Panc1 (cell line): ENCODE data around the gene FAT1. TPM values are rescaled to one million over a fixed set of nuclear protein-coding genes. Genes with fewer than 3 reads are reported as not detected.

Source experiments
- ATAC-seq: fragments of 200-7000 bp; cut with Tn5 transposase; 2 replicates; pipeline ENCODE4 v1.9.1; 2020; ENCODE audit warnings: mild to moderate bottlenecking, moderate library complexity
- BruUV-seq: library from RNA; stranded (reverse); fragments of 400-500 nt; replicated peaks from 2 replicates; lab custom pipeline; 2021; lab: Mats Ljungman, UMichigan
- CTCF ChIA-PET: fragments of 300-600 bp; sonication (Branson Sonifier 250); formaldehyde crosslinking; loops from one replicate; lab custom pipeline; 2022; ENCODE audit warnings: antibody characterized with exemption; lab: Charles Lee
- POLR2A ChIA-PET: fragments of 300-600 bp; sonication (Branson Sonifier 250); formaldehyde crosslinking; loops from one replicate; lab custom pipeline; 2022; ENCODE audit warnings: antibody characterized with exemption; lab: Charles Lee
- DNase-seq: peaks from one replicate; pipeline ENCODE4 v3.0.0-alpha.2; 2010; ENCODE audit warnings: low read depth, low spot score
- H3K27ac ChIP-seq: 2 replicates; pipeline ENCODE4 v1.5.1; 2011; ENCODE audit warnings: mild to moderate bottlenecking, low read length, inconsistent platforms
- H3K27me3 ChIP-seq: fragments of 200-500 bp; sonication (Bioruptor generic); 2 replicates; pipeline ENCODE4 v1.6.0; 2014; ENCODE audit warnings: low read length, inconsistent platforms; ENCODE audit not compliant: control insufficient read depth, insufficient read depth
- H3K36me3 ChIP-seq: fragments of 200-500 bp; sonication (Bioruptor generic); 2 replicates; pipeline ENCODE4 v1.5.1; 2014; ENCODE audit warnings: inconsistent platforms, mild to moderate bottlenecking, low read length, moderate library complexity; ENCODE audit not compliant: control insufficient read depth, insufficient read depth
- H3K4me1 ChIP-seq: 2 replicates; pipeline ENCODE4 v1.5.1; 2011; ENCODE audit warnings: inconsistent platforms, mild to moderate bottlenecking, low read length, moderate library complexity; ENCODE audit not compliant: control insufficient read depth, insufficient read depth
- H3K4me3 ChIP-seq, 2 experiments: 2 replicates each; pipeline ENCODE4 v1.5.1; 2011 to 2012; ENCODE audit warnings: low read depth in 2 of 2, low read length in 2 of 2, mild to moderate bottlenecking in 2 of 2, inconsistent platforms in 1 of 2, moderate library complexity in 1 of 2
- H3K9me3 ChIP-seq: fragments of 200-500 bp; sonication (Bioruptor generic); 2 replicates; pipeline ENCODE4 v1.5.1; 2014; ENCODE audit warnings: low read depth, mild to moderate bottlenecking, inconsistent platforms, low read length, moderate library complexity; ENCODE audit not compliant: control insufficient read depth, insufficient read depth
- POLR2AphosphoS5 ChIP-seq: IDR thresholded peaks from 2 replicates; pipeline ENCODE4 v1.6.1; 2012; ENCODE audit warnings: mild to moderate bottlenecking, low read depth, low read length, moderate library complexity
- SIN3A ChIP-seq: IDR thresholded peaks from 2 replicates; pipeline ENCODE4 v1.6.1; 2012; ENCODE audit warnings: low read depth, mild to moderate bottlenecking, low read length, moderate library complexity, borderline replicate concordance; ENCODE audit not compliant: insufficient read depth
- TCF7L2 ChIP-seq: IDR thresholded peaks from 2 replicates; pipeline ENCODE4 v1.6.1; 2011; ENCODE audit warnings: mild to moderate bottlenecking, low read depth, low read length, inconsistent platforms
- in situ Hi-C: cut with HindIII; loops from 2 replicates; pipeline ENCODE4 v1.10.0; 2016; ENCODE audit warnings: low sequenced_read_pairs, low pct_unique_long_range_greater_than_20kb
- intact Hi-C: fragments of 100-400 bp; cut with micrococcal nuclease; formaldehyde crosslinking; loops from one replicate; pipeline ENCODE4 v1.10.0; 2022; ENCODE audit not compliant: unreplicated experiment
- total RNA-seq: library from RNA; stranded (reverse); gene quantifications from one replicate; pipeline ENCODE4 v1.2.1, GENCODE V29; 2021; ENCODE audit not compliant: unreplicated experiment
- TF ChIP-seq, protein P1 (sequence below): fragments of 450-650 bp; IDR thresholded peaks from 2 replicates; pipeline ENCODE4 v1.5.1; 2017; ENCODE audit warnings: mild to moderate bottlenecking
- TF ChIP-seq, protein P2 (sequence below), 2 experiments: IDR thresholded peaks; 2 replicates each; pipeline ENCODE4 v1.6.1; 2011 to 2012; ENCODE audit warnings: low read depth in 2 of 2, control low read depth in 1 of 2, low read length in 1 of 2, mild to moderate bottlenecking in 1 of 2, moderate library complexity in 1 of 2; ENCODE audit not compliant: insufficient read depth in 1 of 2

FAT1 gene
- total RNA-seq, 1 experiment from 2014 or later = 288 TPM

DNA sequence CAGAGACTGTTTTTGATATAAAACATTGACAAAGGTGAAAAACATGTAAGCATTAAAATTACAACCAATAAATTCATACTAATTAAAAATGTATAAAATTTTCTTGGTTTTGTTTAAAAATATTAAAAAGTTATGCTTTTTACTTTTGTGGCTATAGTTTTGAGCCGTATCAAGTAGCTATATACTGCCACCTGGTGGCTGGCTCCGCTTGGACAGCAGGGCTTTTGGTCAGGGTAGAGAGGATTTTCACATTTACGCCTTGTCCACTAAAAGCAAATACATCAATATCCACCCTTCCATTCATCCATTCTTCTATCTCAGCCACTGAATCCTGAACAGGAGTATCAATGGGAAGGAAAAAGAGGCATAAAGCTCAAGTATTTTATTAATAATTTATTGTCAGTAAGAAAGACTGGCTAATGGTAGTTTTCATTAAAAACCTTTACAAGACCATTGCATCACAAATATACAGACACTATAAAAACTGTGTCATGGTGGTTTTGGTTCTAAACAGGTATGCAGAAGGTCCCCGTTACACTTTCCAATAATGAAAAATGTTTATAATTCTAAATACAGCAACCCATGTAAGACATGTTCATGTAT, 136.1 kb downstream of the FAT1 start:
- peak; percentile 12 for DNase-seq
- Histone ChIP-seq H3K9me3 (no peaks in the 10 kb centered on the region), H3K27ac (no peak overlapping the region), H3K36me3 (peaks cover 36% of the 10 kb centered on the region), H3K27me3 (no peaks in the 10 kb centered on the region), H3K4me3 (no peak overlapping the region), H3K4me1 (no peaks in the 10 kb centered on the region; the same call in 1 of the 2 replicates)
- peak; percentile 81; the same call in 1 of the 2 replicates for ATAC-seq
- intact Hi-C loops = loop anchor here (1.0 to 10.0 kb wide), 2 partner anchors 113 to 290 kb away; no protein-coding TSS in a partner anchor
- CTCF ChIA-PET = no interaction called here
- no TSS peak for BruUV-seq
- in situ Hi-C loops = no loop called here
- no peak for TF ChIP-seq TCF7L2
- TF ChIP-seq, protein P1, sequence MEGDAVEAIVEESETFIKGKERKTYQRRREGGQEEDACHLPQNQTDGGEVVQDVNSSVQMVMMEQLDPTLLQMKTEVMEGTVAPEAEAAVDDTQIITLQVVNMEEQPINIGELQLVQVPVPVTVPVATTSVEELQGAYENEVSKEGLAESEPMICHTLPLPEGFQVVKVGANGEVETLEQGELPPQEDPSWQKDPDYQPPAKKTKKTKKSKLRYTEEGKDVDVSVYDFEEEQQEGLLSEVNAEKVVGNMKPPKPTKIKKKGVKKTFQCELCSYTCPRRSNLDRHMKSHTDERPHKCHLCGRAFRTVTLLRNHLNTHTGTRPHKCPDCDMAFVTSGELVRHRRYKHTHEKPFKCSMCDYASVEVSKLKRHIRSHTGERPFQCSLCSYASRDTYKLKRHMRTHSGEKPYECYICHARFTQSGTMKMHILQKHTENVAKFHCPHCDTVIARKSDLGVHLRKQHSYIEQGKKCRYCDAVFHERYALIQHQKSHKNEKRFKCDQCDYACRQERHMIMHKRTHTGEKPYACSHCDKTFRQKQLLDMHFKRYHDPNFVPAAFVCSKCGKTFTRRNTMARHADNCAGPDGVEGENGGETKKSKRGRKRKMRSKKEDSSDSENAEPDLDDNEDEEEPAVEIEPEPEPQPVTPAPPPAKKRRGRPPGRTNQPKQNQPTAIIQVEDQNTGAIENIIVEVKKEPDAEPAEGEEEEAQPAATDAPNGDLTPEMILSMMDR = peak; percentile 79
- POLR2A ChIA-PET = no interaction called here

DNA sequence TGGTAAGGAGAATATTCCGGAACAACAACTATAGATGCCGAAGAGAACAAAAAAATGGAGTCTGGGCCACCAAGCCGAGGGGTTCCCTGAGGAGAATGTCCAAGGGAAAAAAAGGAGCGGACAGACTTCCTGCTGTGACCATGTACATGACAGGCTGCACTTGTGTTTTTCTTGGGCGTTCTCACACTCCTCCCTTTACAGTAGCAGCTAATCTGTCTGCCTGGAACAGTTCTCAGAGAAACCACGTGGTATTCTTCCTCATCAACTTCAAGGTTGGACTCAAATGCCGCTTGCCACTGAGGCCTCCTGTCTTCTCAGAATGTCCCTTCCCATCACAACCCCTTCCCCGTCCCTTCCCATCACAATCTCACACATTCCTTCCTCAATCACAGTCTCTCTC, 137.5 kb downstream of the FAT1 start:
- Histone ChIP-seq H3K4me3 (no peak overlapping the region), H3K9me3 (no peaks in the 10 kb centered on the region), H3K36me3 (peaks cover 27% of the 10 kb centered on the region), H3K27me3 (no peaks in the 10 kb centered on the region), H3K4me1 (no peaks in the 10 kb centered on the region; the same call in 1 of the 2 replicates), H3K27ac (no peak overlapping the region)
- intact Hi-C loops (loop anchor here (10.0 kb wide), 1 partner anchor 111 kb away; no protein-coding TSS in a partner anchor), in situ Hi-C loops (no loop called here)
- ATAC-seq (no peak), DNase-seq (no peak)
- TF ChIP-seq, protein P2, sequence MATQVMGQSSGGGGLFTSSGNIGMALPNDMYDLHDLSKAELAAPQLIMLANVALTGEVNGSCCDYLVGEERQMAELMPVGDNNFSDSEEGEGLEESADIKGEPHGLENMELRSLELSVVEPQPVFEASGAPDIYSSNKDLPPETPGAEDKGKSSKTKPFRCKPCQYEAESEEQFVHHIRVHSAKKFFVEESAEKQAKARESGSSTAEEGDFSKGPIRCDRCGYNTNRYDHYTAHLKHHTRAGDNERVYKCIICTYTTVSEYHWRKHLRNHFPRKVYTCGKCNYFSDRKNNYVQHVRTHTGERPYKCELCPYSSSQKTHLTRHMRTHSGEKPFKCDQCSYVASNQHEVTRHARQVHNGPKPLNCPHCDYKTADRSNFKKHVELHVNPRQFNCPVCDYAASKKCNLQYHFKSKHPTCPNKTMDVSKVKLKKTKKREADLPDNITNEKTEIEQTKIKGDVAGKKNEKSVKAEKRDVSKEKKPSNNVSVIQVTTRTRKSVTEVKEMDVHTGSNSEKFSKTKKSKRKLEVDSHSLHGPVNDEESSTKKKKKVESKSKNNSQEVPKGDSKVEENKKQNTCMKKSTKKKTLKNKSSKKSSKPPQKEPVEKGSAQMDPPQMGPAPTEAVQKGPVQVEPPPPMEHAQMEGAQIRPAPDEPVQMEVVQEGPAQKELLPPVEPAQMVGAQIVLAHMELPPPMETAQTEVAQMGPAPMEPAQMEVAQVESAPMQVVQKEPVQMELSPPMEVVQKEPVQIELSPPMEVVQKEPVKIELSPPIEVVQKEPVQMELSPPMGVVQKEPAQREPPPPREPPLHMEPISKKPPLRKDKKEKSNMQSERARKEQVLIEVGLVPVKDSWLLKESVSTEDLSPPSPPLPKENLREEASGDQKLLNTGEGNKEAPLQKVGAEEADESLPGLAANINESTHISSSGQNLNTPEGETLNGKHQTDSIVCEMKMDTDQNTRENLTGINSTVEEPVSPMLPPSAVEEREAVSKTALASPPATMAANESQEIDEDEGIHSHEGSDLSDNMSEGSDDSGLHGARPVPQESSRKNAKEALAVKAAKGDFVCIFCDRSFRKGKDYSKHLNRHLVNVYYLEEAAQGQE (IDR thresholded peaks at IDR 0.05; ENCODE audit: insufficient read depth in 1 of 2, low read depth in 2 of 2, low read length in 1 of 2) = no peak
- TF ChIP-seq TCF7L2 = no peak
- TF ChIP-seq, protein P1 = no peak
- no peak for TF ChIP-seq SIN3A
- no peak for TF ChIP-seq POLR2AphosphoS5
- BruUV-seq = no TSS peak
- ChIA-PET POLR2A (no interaction called here), CTCF (no interaction called here)
